OCI-LY7 (cell line): ENCODE results near the gene GDNF. TPM values are rescaled to one million over a fixed set of nuclear protein-coding genes. Genes with fewer than 3 reads are reported as not detected.

Experiments used
- BruUV-seq: library from RNA; stranded (reverse); fragments of 400-500 nt; replicated peaks from 2 replicates; lab custom pipeline; 2021; lab: Mats Ljungman, UMichigan
- CTCF ChIA-PET: fragments of 300-600 bp; sonication (Branson Sonifier 250); formaldehyde crosslinking; loops from one replicate; lab custom pipeline; 2022; ENCODE audit warnings: antibody characterized with exemption; ENCODE audit not compliant: unreplicated experiment; lab: Charles Lee
- POLR2A ChIA-PET: fragments of 300-600 bp; sonication (Branson Sonifier 250); formaldehyde crosslinking; loops from one replicate; lab custom pipeline; 2022; ENCODE audit warnings: antibody characterized with exemption; lab: Charles Lee
- DNase-seq: peaks from one replicate; pipeline ENCODE4 v3.0.0-alpha.2; 2015; ENCODE audit warnings: low spot score
- H2AFZ ChIP-seq: fragments of 200-600 bp; sonication (generic), shearing (Covaris generic); 2 replicates; pipeline ENCODE4 v1.6.1; 2014; ENCODE audit warnings: mild to moderate bottlenecking, antibody characterized with exemption, low read length, moderate library complexity
- H3K27ac ChIP-seq: fragments of 200-600 bp; sonication (generic); 2 replicates; pipeline ENCODE4 v1.5.1; 2014; ENCODE audit warnings: mixed run types, low read depth, mild to moderate bottlenecking, moderate library complexity, low read length, inconsistent platforms; ENCODE audit not compliant: poor library complexity, severe bottlenecking
- H3K36me3 ChIP-seq: fragments of 200-600 bp; sonication (generic); 2 replicates; pipeline ENCODE4 v1.6.1; 2014; ENCODE audit warnings: mild to moderate bottlenecking, antibody characterized with exemption, low read length, moderate library complexity, mixed read lengths; ENCODE audit not compliant: insufficient read depth
- H3K4me1 ChIP-seq: fragments of 200-600 bp; sonication (generic); 2 replicates; pipeline ENCODE4 v1.5.1; 2014; ENCODE audit warnings: mild to moderate bottlenecking, low read length; ENCODE audit not compliant: insufficient read depth, poor library complexity, severe bottlenecking
- H3K4me2 ChIP-seq: fragments of 200-600 bp; sonication (generic); 2 replicates; pipeline ENCODE4 v1.6.1; 2014; ENCODE audit warnings: mild to moderate bottlenecking, low read length
- H3K4me3 ChIP-seq: fragments of 200-600 bp; sonication (generic); 2 replicates; pipeline ENCODE4 v1.5.1; 2014; ENCODE audit warnings: mild to moderate bottlenecking, low read depth, low read length; ENCODE audit not compliant: poor library complexity, severe bottlenecking
- H3K79me2 ChIP-seq: fragments of 200-600 bp; sonication (generic); 2 replicates; pipeline ENCODE4 v1.6.1; 2016; ENCODE audit warnings: low read depth, mild to moderate bottlenecking, low read length, moderate library complexity, mixed read lengths; ENCODE audit not compliant: insufficient read depth
- H3K9me2 ChIP-seq: fragments of 200-600 bp; sonication (generic); 2 replicates; pipeline ENCODE4 v1.6.1; 2016; ENCODE audit warnings: mild to moderate bottlenecking, low read length, mixed read lengths; ENCODE audit not compliant: insufficient read depth
- H3K9me3 ChIP-seq: fragments of 200-600 bp; sonication (generic); 2 replicates; pipeline ENCODE4 v1.6.1; 2014; ENCODE audit warnings: mild to moderate bottlenecking, mixed run types, low read length, mixed read lengths
- H4K20me1 ChIP-seq: fragments of 200-600 bp; sonication (generic); 2 replicates; pipeline ENCODE4 v1.6.1; 2014; ENCODE audit warnings: mild to moderate bottlenecking, antibody characterized with exemption, low read length, moderate library complexity, mixed read lengths; ENCODE audit not compliant: insufficient read depth
- CTCF ChIP-seq: fragments of 200-600 bp; sonication (generic); conservative IDR thresholded peaks from 2 replicates; pipeline ENCODE4 v1.5.1; 2014; ENCODE audit warnings: mild to moderate bottlenecking, antibody characterized with exemption, low read length, moderate library complexity, mixed read lengths
- EZH2phosphoT487 ChIP-seq: fragments of 200-600 bp; sonication (generic); IDR thresholded peaks from 2 replicates; pipeline ENCODE4 v1.6.1; 2018; ENCODE audit warnings: low read depth, borderline replicate concordance, mild to moderate bottlenecking, mixed run types, antibody characterized with exemption, low read length, moderate library complexity, mixed read lengths
- intact Hi-C: fragments of 100-400 bp; cut with micrococcal nuclease; formaldehyde crosslinking; loops from one replicate; pipeline ENCODE4 v1.10.0; 2022; ENCODE audit not compliant: unreplicated experiment
- total RNA-seq, 2 experiments: library from RNA; depleted of rRNA in 1 of 2; stranded (reverse); fragments of >200 nt in 1 of 2; shearing (Covaris generic) in 1 of 2; gene quantifications; 2 replicates each; pipeline ENCODE4 v1.2.3, GENCODE V29; 2014 to 2022

The GDNF gene
- total RNA-seq, 2 experiments from 2014 or later = 0.03 TPM; not detected in 1

DNA sequence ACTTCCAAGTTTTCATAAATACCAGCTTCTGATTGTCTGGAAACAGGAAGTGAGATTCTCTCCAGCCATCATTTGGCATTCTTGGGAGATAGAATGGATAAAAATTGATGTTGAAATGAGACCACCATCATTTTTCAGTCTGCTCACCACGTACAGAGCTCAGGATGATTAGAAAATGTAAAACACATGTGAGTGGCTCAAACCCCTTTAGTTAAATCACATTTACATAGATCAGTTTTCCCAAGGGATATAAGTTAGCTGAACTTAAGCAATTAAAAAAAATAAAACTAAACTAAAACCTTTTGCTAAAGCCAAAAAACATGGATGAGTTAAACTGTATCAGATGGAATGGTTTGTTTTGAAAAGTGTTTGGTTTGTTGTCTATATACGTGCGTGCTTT, 37.1 kb upstream of the GDNF start:
- no peak overlapping the region for H2AFZ ChIP-seq

DNA sequence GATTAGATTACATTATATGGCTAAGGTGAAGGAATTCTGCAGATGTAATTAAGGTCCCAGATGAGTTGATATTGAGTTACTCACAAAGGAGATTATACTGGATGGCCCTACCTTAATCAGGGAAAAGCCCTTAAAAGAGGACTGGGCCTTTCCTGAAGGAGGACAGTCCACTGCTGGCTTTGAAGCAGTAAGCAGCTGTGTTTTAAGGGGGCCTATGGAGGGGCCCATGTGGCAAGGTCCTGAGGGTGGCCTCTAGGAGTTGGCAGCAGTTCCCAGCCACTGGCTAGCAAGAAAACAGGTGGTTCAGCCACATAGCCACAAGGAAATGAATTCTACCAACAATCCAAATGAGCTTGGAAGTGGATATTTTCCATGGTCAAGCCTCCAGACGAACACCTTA, 36.4 kb upstream of the GDNF start:
- intact Hi-C loops = no loop called here
- no TSS peak for BruUV-seq
- TF ChIP-seq CTCF (no peak), EZH2phosphoT487 (no peak)
- no peak overlapping the region for H3K4me2 ChIP-seq
- H3K27ac ChIP-seq = no peak overlapping the region
- no peaks in the 10 kb centered on the region for H3K4me1 ChIP-seq
- no peaks in the 10 kb centered on the region for H3K9me3 ChIP-seq
- ChIA-PET CTCF (no interaction called here), POLR2A (no interaction called here)
- H2AFZ ChIP-seq = no peak overlapping the region
- H3K4me3 ChIP-seq = no peak overlapping the region
- no peaks in the 10 kb centered on the region for H4K20me1 ChIP-seq
- no peaks in the 10 kb centered on the region for H3K79me2 ChIP-seq
- no peaks in the 10 kb centered on the region for H3K9me2 ChIP-seq
- DNase-seq = no peak
- H3K36me3 ChIP-seq = no peaks in the 10 kb centered on the region

More for the DNA sequence above, 37.1 kb upstream of the GDNF start:
- ChIA-PET CTCF (no interaction called here), POLR2A (interaction anchor here (0.6 to 1.1 kb wide), 2 partner anchors 316 to 1873 kb away, joined by 3 read pairs; no protein-coding TSS in a partner anchor)
- Histone ChIP-seq H3K4me3 (no peak overlapping the region), H3K9me2 (no peaks in the 10 kb centered on the region), H3K79me2 (no peaks in the 10 kb centered on the region), H4K20me1 (no peaks in the 10 kb centered on the region), H3K4me2 (no peak overlapping the region), H3K9me3 (no peaks in the 10 kb centered on the region), H3K4me1 (no peaks in the 10 kb centered on the region), H3K27ac (no peak overlapping the region), H3K36me3 (no peaks in the 10 kb centered on the region)
- no peak for TF ChIP-seq CTCF
- TF ChIP-seq EZH2phosphoT487 = no peak
- BruUV-seq = no TSS peak
- intact Hi-C loops = no loop called here
- no peak for DNase-seq

GRCh38 chr5:37875051-37875787, 35.4 kb upstream of the GDNF start:
- TF ChIP-seq CTCF = no peak
- no peak for TF ChIP-seq EZH2phosphoT487
- DNase-seq = no peak
- no peaks in the 10 kb centered on the region for H4K20me1 ChIP-seq
- H3K4me2 ChIP-seq = no peak overlapping the region
- ChIA-PET CTCF (no interaction called here), POLR2A (no interaction called here)
- no peaks in the 10 kb centered on the region for H3K79me2 ChIP-seq
- no TSS peak for BruUV-seq
- no peak overlapping the region for H3K27ac ChIP-seq
- intact Hi-C loops = no loop called here
- H3K36me3 ChIP-seq = no peaks in the 10 kb centered on the region
- H2AFZ ChIP-seq = no peak overlapping the region
- no peaks in the 10 kb centered on the region for H3K9me2 ChIP-seq
- no peak overlapping the region for H3K4me3 ChIP-seq
- no peaks in the 10 kb centered on the region for H3K4me1 ChIP-seq
- no peaks in the 10 kb centered on the region for H3K9me3 ChIP-seq
